DOHH2 (cell line): ENCODE measurements around the gene FLACC1.

Source experiments
- CTCF ChIP-seq: fragments of 200-600 bp; sonication (generic); IDR thresholded peaks from one replicate; pipeline ENCODE4 v1.5.1; 2014; ENCODE audit warnings: antibody characterized with exemption, mild to moderate bottlenecking, low read depth, low read length; ENCODE audit not compliant: poor library complexity, severe bottlenecking
- EZH2phosphoT487 ChIP-seq: fragments of 200-600 bp; sonication (generic); IDR thresholded peaks from 2 replicates; pipeline ENCODE4 v1.6.1; 2017; ENCODE audit warnings: borderline replicate concordance, mild to moderate bottlenecking, antibody characterized with exemption, low read length, moderate library complexity, mixed read lengths

- TF ChIP-seq CTCF (no peak), EZH2phosphoT487 (no peak)
Observed at GRCh38 chr2:201279079-201279478, 78.1 kb downstream of the FLACC1 start.
